HTERT RPE-1 (cell line): ENCODE data around the gene OXLD1.
"Not testable (repeated sequence)": the region's sequence is repeated elsewhere in the genome, so short reads cannot be mapped to it uniquely, and the experiment has no call there.

Experiments
- in situ Hi-C: fragments of 300-500 bp; cut with MboI; formaldehyde crosslinking; loops from 4 replicates; pipeline ENCODE4 v1.14.3; 2020; ENCODE audit warnings: low sequenced_read_pairs

The OXLD1 gene

DNA sequence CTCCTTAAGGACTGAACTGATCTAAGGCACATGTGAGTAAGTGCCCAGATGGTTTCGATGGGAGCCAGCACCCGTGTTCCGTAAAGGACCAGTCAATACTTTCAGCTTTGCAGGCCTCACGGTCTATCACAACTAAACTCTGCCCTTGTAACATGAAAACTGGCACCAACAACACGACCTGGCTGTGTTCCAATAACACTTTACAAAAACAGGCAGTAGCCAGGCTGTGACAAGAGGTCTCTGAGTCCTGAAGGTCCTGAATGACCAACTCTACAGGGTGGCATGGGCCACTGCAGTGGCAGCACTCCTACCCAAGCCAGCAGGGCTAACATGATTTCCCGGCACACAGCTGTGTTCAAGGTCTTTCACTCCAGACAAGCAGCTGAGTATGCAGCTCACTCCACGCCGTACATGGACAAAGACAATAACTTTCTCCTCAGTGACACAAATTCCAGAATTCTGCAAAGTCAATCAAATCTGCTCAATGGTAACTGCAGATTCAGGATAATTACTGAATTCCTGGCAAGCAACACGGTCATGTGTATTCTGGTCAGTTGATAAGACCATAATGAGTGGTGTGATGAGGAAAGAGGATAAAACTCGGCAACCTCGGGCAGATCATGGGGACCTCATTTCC is 44.8 kb downstream of the OXLD1 start:
- in situ Hi-C loops = no loop called here

GRCh38 chr17:81618307-81618706 is 48.1 kb downstream of the OXLD1 start:
- in situ Hi-C loops = not testable (repeated sequence)

- in situ Hi-C loops = no loop called here
Measured at GRCh38 chr17:81616877-81617276, 49.5 kb downstream of the OXLD1 start.

DNA sequence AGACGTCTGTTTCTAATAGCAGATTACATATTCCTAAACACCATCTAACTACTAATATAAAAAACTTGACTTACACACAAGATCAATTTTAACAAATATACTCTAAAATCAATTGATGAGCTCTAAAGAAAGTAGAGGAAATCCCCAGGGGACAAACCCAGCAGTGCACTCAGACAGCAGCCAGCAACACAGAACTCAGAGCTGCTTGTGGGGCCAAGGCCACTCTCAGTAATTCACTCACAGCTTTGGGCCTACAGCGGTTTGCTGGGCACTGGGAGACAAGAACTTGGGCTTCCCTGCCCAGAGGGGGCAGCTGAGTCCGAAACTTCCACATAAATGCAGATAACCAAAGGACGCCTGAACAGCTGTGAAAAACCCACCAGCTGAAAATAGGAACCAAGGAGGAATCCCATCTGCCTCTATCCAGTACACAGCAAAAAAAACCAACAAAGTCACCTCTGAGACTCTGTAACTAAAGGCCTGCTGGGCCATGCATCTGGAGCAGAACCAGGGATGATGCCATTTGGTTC is 50.9 kb downstream of the OXLD1 start:
- in situ Hi-C loops = no loop called here
